ENCODE results near the gene UQCRC1. TPM values are rescaled to one million over a fixed set of nuclear protein-coding genes. Genes with fewer than 3 reads are reported as not detected.

Gene UQCRC1
- polyA plus RNA-seq, 1 donor: 259 TPM

- no peaks in the 10 kb centered on the region for H3K9me3 ChIP-seq (ENCODE audit: control insufficient read depth, low read depth, low read length)
- H3K27ac ChIP-seq (ENCODE audit: low read length): no peak overlapping the region
- peaks cover 23% of the 10 kb centered on the region for H3K4me1 ChIP-seq (ENCODE audit: control insufficient read depth, insufficient read depth, low read length)
- peaks cover 17% of the 10 kb centered on the region for H3K36me3 ChIP-seq (ENCODE audit: control insufficient read depth, insufficient read depth, low read length)
- DNase-seq: no peak
- no CpG with 5 or more reads among the region's 9 CpGs for WGBS (ENCODE audit: insufficient coverage, low lambda C conversion rate)
- H3K4me3 ChIP-seq (ENCODE audit: low read length): no peak overlapping the region
- H3K27me3 ChIP-seq (ENCODE audit: control insufficient read depth, insufficient read depth, low read length): peaks cover 14% of the 10 kb centered on the region
Measured at GRCh38 chr3:48593337-48593736, 16.1 kb downstream of the UQCRC1 start.

- H3K27me3 ChIP-seq (ENCODE audit: control insufficient read depth, insufficient read depth, low read length): peaks cover 14% of the 10 kb centered on the region
Measured at GRCh38 chr3:48592519-48593087, 16.8 kb downstream of the UQCRC1 start.

GRCh38 chr3:48591886-48592518, 17.4 kb downstream of the UQCRC1 start:
- Histone ChIP-seq H3K27ac (ENCODE audit: low read length) (no peak overlapping the region), H3K36me3 (ENCODE audit: control insufficient read depth, insufficient read depth, low read length) (peaks cover 12% of the 10 kb centered on the region), H3K27me3 (ENCODE audit: control insufficient read depth, insufficient read depth, low read length) (peaks cover 14% of the 10 kb centered on the region), H3K9me3 (ENCODE audit: control insufficient read depth, low read depth, low read length) (no peaks in the 10 kb centered on the region), H3K4me1 (ENCODE audit: control insufficient read depth, insufficient read depth, low read length) (peaks cover 23% of the 10 kb centered on the region), H3K4me3 (ENCODE audit: low read length) (no peak overlapping the region)
- WGBS (ENCODE audit: insufficient coverage, low lambda C conversion rate): no CpG with 5 or more reads among the region's 22 CpGs
- no peak for DNase-seq

More at GRCh38 chr3:48592519-48593087, 16.8 kb downstream of the UQCRC1 start:
- Histone ChIP-seq H3K27ac (ENCODE audit: low read length) (no peak overlapping the region), H3K9me3 (ENCODE audit: control insufficient read depth, low read depth, low read length) (no peaks in the 10 kb centered on the region), H3K36me3 (ENCODE audit: control insufficient read depth, insufficient read depth, low read length) (peaks cover 11% of the 10 kb centered on the region), H3K4me1 (ENCODE audit: control insufficient read depth, insufficient read depth, low read length) (peaks cover 23% of the 10 kb centered on the region), H3K4me3 (ENCODE audit: low read length) (no peak overlapping the region)
- DNase-seq: no peak
- no CpG with 5 or more reads among the region's 21 CpGs for WGBS (ENCODE audit: insufficient coverage, low lambda C conversion rate)

GRCh38 chr3:48591436-48591835, 18.0 kb downstream of the UQCRC1 start:
- H3K4me3 ChIP-seq (ENCODE audit: low read length): no peak overlapping the region
- DNase-seq: no peak
- no peak overlapping the region for H3K27ac ChIP-seq (ENCODE audit: low read length)
- peaks cover 23% of the 10 kb centered on the region for H3K4me1 ChIP-seq (ENCODE audit: control insufficient read depth, insufficient read depth, low read length)
- WGBS (ENCODE audit: insufficient coverage, low lambda C conversion rate): no CpG with 5 or more reads among the region's 14 CpGs
- H3K27me3 ChIP-seq (ENCODE audit: control insufficient read depth, insufficient read depth, low read length): peaks cover 14% of the 10 kb centered on the region
- H3K9me3 ChIP-seq (ENCODE audit: control insufficient read depth, low read depth, low read length): no peaks in the 10 kb centered on the region
- peaks cover 17% of the 10 kb centered on the region for H3K36me3 ChIP-seq (ENCODE audit: control insufficient read depth, insufficient read depth, low read length)

GRCh38 chr3:48588230-48588629, 21.2 kb downstream of the UQCRC1 start:
- peaks cover 2% of the 10 kb centered on the region for H3K27me3 ChIP-seq (ENCODE audit: control insufficient read depth, insufficient read depth, low read length)
- WGBS (ENCODE audit: insufficient coverage, low lambda C conversion rate): no CpG with 5 or more reads among the region's 15 CpGs

GRCh38 chr3:48587686-48588085, 21.8 kb downstream of the UQCRC1 start:
- Histone ChIP-seq H3K9me3 (ENCODE audit: control insufficient read depth, low read depth, low read length) (no peaks in the 10 kb centered on the region), H3K27me3 (ENCODE audit: control insufficient read depth, insufficient read depth, low read length) (peaks cover 2% of the 10 kb centered on the region), H3K4me1 (ENCODE audit: control insufficient read depth, insufficient read depth, low read length) (no peaks in the 10 kb centered on the region), H3K36me3 (ENCODE audit: control insufficient read depth, insufficient read depth, low read length) (peaks cover 28% of the 10 kb centered on the region), H3K4me3 (ENCODE audit: low read length) (no peak overlapping the region), H3K27ac (ENCODE audit: low read length) (no peak overlapping the region)
- no peak for DNase-seq
- WGBS (ENCODE audit: insufficient coverage, low lambda C conversion rate): no CpG with 5 or more reads among the region's 11 CpGs

More at GRCh38 chr3:48588230-48588629, 21.2 kb downstream of the UQCRC1 start:
- Histone ChIP-seq H3K27ac (ENCODE audit: low read length) (no peak overlapping the region), H3K36me3 (ENCODE audit: control insufficient read depth, insufficient read depth, low read length) (peaks cover 26% of the 10 kb centered on the region), H3K4me1 (ENCODE audit: control insufficient read depth, insufficient read depth, low read length) (no peaks in the 10 kb centered on the region), H3K9me3 (ENCODE audit: control insufficient read depth, low read depth, low read length) (no peaks in the 10 kb centered on the region), H3K4me3 (ENCODE audit: low read length) (no peak overlapping the region)
- DNase-seq: no peak

GRCh38 chr3:48585411-48585810, 24.0 kb downstream of the UQCRC1 start:
- no peaks in the 10 kb centered on the region for H3K4me1 ChIP-seq (ENCODE audit: control insufficient read depth, insufficient read depth, low read length)
- no CpG with 5 or more reads among the region's 8 CpGs for WGBS (ENCODE audit: insufficient coverage, low lambda C conversion rate)
- H3K27ac ChIP-seq (ENCODE audit: low read length): no peak overlapping the region
- no peak for DNase-seq
- H3K9me3 ChIP-seq (ENCODE audit: control insufficient read depth, low read depth, low read length): no peaks in the 10 kb centered on the region
- peaks cover 2% of the 10 kb centered on the region for H3K27me3 ChIP-seq (ENCODE audit: control insufficient read depth, insufficient read depth, low read length)
- H3K4me3 ChIP-seq (ENCODE audit: low read length): no peak overlapping the region
- peaks cover 33% of the 10 kb centered on the region for H3K36me3 ChIP-seq (ENCODE audit: control insufficient read depth, insufficient read depth, low read length)

GRCh38 chr3:48584836-48585235, 24.6 kb downstream of the UQCRC1 start:
- H3K27me3 ChIP-seq (ENCODE audit: control insufficient read depth, insufficient read depth, low read length): peaks cover 2% of the 10 kb centered on the region
- no peaks in the 10 kb centered on the region for H3K4me1 ChIP-seq (ENCODE audit: control insufficient read depth, insufficient read depth, low read length)
- H3K36me3 ChIP-seq (ENCODE audit: control insufficient read depth, insufficient read depth, low read length): peaks cover 34% of the 10 kb centered on the region
- WGBS (ENCODE audit: insufficient coverage, low lambda C conversion rate): no CpG with 5 or more reads among the region's 9 CpGs
- no peak for DNase-seq
- no peaks in the 10 kb centered on the region for H3K9me3 ChIP-seq (ENCODE audit: control insufficient read depth, low read depth, low read length)
- no peak overlapping the region for H3K27ac ChIP-seq (ENCODE audit: low read length)
- H3K4me3 ChIP-seq (ENCODE audit: low read length): no peak overlapping the region

- Histone ChIP-seq H3K4me3 (ENCODE audit: low read length) (no peak overlapping the region), H3K4me1 (ENCODE audit: control insufficient read depth, insufficient read depth, low read length) (no peaks in the 10 kb centered on the region), H3K27me3 (ENCODE audit: control insufficient read depth, insufficient read depth, low read length) (no peaks in the 10 kb centered on the region), H3K36me3 (ENCODE audit: control insufficient read depth, insufficient read depth, low read length) (peaks cover 28% of the 10 kb centered on the region), H3K27ac (ENCODE audit: low read length) (no peak overlapping the region), H3K9me3 (ENCODE audit: control insufficient read depth, low read depth, low read length) (no peaks in the 10 kb centered on the region)
- DNase-seq: no peak
- no CpG with 5 or more reads among the region's 14 CpGs for WGBS (ENCODE audit: insufficient coverage, low lambda C conversion rate)
Measured at GRCh38 chr3:48581621-48582481, 27.6 kb downstream of the UQCRC1 start.

- WGBS (ENCODE audit: insufficient coverage, low lambda C conversion rate): no CpG with 5 or more reads among the region's 4 CpGs
- H3K9me3 ChIP-seq (ENCODE audit: control insufficient read depth, low read depth, low read length): no peaks in the 10 kb centered on the region
- H3K36me3 ChIP-seq (ENCODE audit: control insufficient read depth, insufficient read depth, low read length): peaks cover 12% of the 10 kb centered on the region
- H3K4me1 ChIP-seq (ENCODE audit: control insufficient read depth, insufficient read depth, low read length): peaks cover 15% of the 10 kb centered on the region
- no peak overlapping the region for H3K4me3 ChIP-seq (ENCODE audit: low read length)
- DNase-seq: no peak
- no peak overlapping the region for H3K27ac ChIP-seq (ENCODE audit: low read length)
- no peaks in the 10 kb centered on the region for H3K27me3 ChIP-seq (ENCODE audit: control insufficient read depth, insufficient read depth, low read length)
Measured at GRCh38 chr3:48576647-48577046, 32.8 kb downstream of the UQCRC1 start.
